SK-N-SH (cell line): ENCODE measurements around the gene FBN1. TPM values are rescaled to one million over a fixed set of nuclear protein-coding genes. Genes with fewer than 3 reads are reported as not detected.
A peak's percentile ranks its signal among the peaks of the same experiment; 100 is the strongest.

Source experiments
- CTCF ChIA-PET: fragments of 300-600, 350-600 bp; formaldehyde crosslinking; extraction: SDS; loops from one replicate; lab custom pipeline; 2021; lab: Yijun Ruan, JAX
- POLR2A ChIA-PET: fragments of 350-600 bp; sonication (Branson Sonifier 250); formaldehyde crosslinking; extraction: SDS; loops from one replicate; lab custom pipeline; 2020; ENCODE audit warnings: antibody characterized with exemption, inconsistent platforms; lab: Yijun Ruan, JAX
- DNase-seq: peaks from one replicate; pipeline ENCODE4 v3.0.0; 2012
- H2AFZ ChIP-seq: fragments of 200-600 bp; sonication (generic); 2 replicates; pipeline ENCODE4 v1.8.1; 2016; ENCODE audit warnings: antibody characterized with exemption, mild to moderate bottlenecking, low read depth
- H3F3A ChIP-seq: fragments of 200-600 bp; sonication (generic); replicated peaks from 2 replicates; pipeline ENCODE3; 2016; ENCODE audit warnings: antibody characterized with exemption, mild to moderate bottlenecking; ENCODE audit not compliant: insufficient read depth
- H3K27ac ChIP-seq, 2 experiments: fragments of 200-500 bp in 1 of 2; fragments of 200-600 bp in 1 of 2; sonication (Bioruptor generic) in 1 of 2; sonication (generic), shearing (Covaris generic) in 1 of 2; 2 replicates each; pipeline versions ENCODE4 v1.5.1 to v1.6.1; 2014 to 2016; ENCODE audit warnings: low read depth in 2 of 2, inconsistent platforms in 1 of 2, low read length in 1 of 2, mild to moderate bottlenecking in 1 of 2, mixed read lengths in 1 of 2
- H3K27me3 ChIP-seq: fragments of 200-600 bp; sonication (generic), shearing (Covaris generic); 2 replicates; pipeline ENCODE4 v1.6.1; 2016; ENCODE audit warnings: mixed run types; ENCODE audit not compliant: insufficient read depth
- H3K36me3 ChIP-seq, 2 experiments: fragments of 200-500 bp in 1 of 2; fragments of 200-600 bp in 1 of 2; sonication (Bioruptor generic) in 1 of 2; sonication (generic) in 1 of 2; replicated peaks in 1 of 2; 2 replicates each; pipeline versions ENCODE3 to v1.5.1; 2014 to 2016; ENCODE audit warnings: low read length in 1 of 2, mild to moderate bottlenecking in 1 of 2; ENCODE audit not compliant: insufficient read depth in 2 of 2, control insufficient read depth in 1 of 2
- H3K4me1 ChIP-seq, 2 experiments: fragments of 200-500 bp in 1 of 2; fragments of 200-600 bp in 1 of 2; sonication (Bioruptor generic) in 1 of 2; sonication (generic), shearing (Covaris generic) in 1 of 2; 2 replicates each; pipeline versions ENCODE4 v1.5.1 to v1.6.1; 2014 to 2016; ENCODE audit warnings: low read depth in 1 of 2, low read length in 1 of 2, mixed run types in 1 of 2; ENCODE audit not compliant: insufficient read depth in 2 of 2, control insufficient read depth in 1 of 2
- H3K4me2 ChIP-seq: fragments of 200-600 bp; sonication (generic), shearing (Covaris generic); 2 replicates; pipeline ENCODE4 v1.6.1; 2017; ENCODE audit warnings: mixed run types
- H3K4me3 ChIP-seq, 2 experiments: fragments of 200-500 bp in 1 of 2; fragments of 200-600 bp in 1 of 2; sonication (Bioruptor generic) in 1 of 2; sonication (generic), shearing (Covaris generic) in 1 of 2; 2 replicates each; pipeline versions ENCODE4 v1.5.1 to v1.8.1; 2014 to 2016; ENCODE audit warnings: low read depth in 2 of 2, inconsistent platforms in 1 of 2, low read length in 1 of 2, mild to moderate bottlenecking in 1 of 2, mixed read lengths in 1 of 2, moderate library complexity in 1 of 2
- H3K79me2 ChIP-seq: fragments of 200-600 bp; sonication (generic); 2 replicates; pipeline ENCODE4 v1.8.1; 2017; ENCODE audit warnings: mild to moderate bottlenecking; ENCODE audit not compliant: insufficient read depth
- H3K9ac ChIP-seq: fragments of 200-600 bp; sonication (generic); 2 replicates; pipeline ENCODE4 v1.6.1; 2017; ENCODE audit warnings: mixed run types
- H3K9me2 ChIP-seq: fragments of 200-600 bp; sonication (generic); 2 replicates; pipeline ENCODE4 v1.6.1; 2017; ENCODE audit warnings: mixed run types
- H3K9me3 ChIP-seq: fragments of 200-600 bp; sonication (generic); 2 replicates; pipeline ENCODE4 v1.6.1; 2017; ENCODE audit warnings: mixed run types, mild to moderate bottlenecking, moderate library complexity
- H4K20me1 ChIP-seq: fragments of 200-600 bp; sonication (generic); 2 replicates; pipeline ENCODE4 v1.6.1; 2017; ENCODE audit warnings: mild to moderate bottlenecking, mixed run types; ENCODE audit not compliant: insufficient read depth
- ELF1 ChIP-seq: IDR thresholded peaks from 2 replicates; pipeline ENCODE4 v1.4.0; 2012
- EZH2phosphoT487 ChIP-seq: fragments of 200-600 bp; sonication (generic); IDR thresholded peaks from 2 replicates; pipeline ENCODE4 v1.6.1; 2017; ENCODE audit warnings: low read depth, mixed run types, mild to moderate bottlenecking, antibody characterized with exemption, moderate library complexity, borderline replicate concordance
- FOSL2 ChIP-seq: IDR thresholded peaks from 2 replicates; pipeline ENCODE4 v1.4.0; 2012; ENCODE audit warnings: low read depth, mild to moderate bottlenecking, moderate library complexity, borderline replicate concordance
- FOXJ3 ChIP-seq: sonication (generic); formaldehyde crosslinking; IDR thresholded peaks from 2 replicates; pipeline ENCODE4 v1.5.1; 2020; ENCODE audit warnings: mild to moderate bottlenecking, missing genetic modification reagents
- FOXM1 ChIP-seq: IDR thresholded peaks from 2 replicates; pipeline ENCODE4 v1.4.0; 2012; ENCODE audit warnings: low read depth, mild to moderate bottlenecking
- GABPA ChIP-seq: IDR thresholded peaks from 2 replicates; pipeline ENCODE4 v1.4.0; 2012; ENCODE audit warnings: low read depth, mild to moderate bottlenecking
- GATA2 ChIP-seq: sonication (generic); formaldehyde crosslinking; IDR thresholded peaks from 2 replicates; pipeline ENCODE4 v1.5.0; 2020; ENCODE audit warnings: mild to moderate bottlenecking, missing genetic modification reagents
- JUND ChIP-seq: IDR thresholded peaks from 2 replicates; pipeline ENCODE4 v1.4.0; 2012
- MAX ChIP-seq: IDR thresholded peaks from 2 replicates; pipeline ENCODE4 v1.4.0; 2012; ENCODE audit warnings: low read depth
- MEF2A ChIP-seq: IDR thresholded peaks from 2 replicates; pipeline ENCODE4 v1.4.0; 2012; ENCODE audit warnings: low read depth, borderline replicate concordance
- MXI1 ChIP-seq: IDR thresholded peaks from 2 replicates; pipeline ENCODE4 v1.6.1; 2012; ENCODE audit warnings: mild to moderate bottlenecking, low read depth, low read length, improper control_type of control experiment
- NFIC ChIP-seq: IDR thresholded peaks from 2 replicates; pipeline ENCODE4 v1.4.0; 2012; ENCODE audit warnings: borderline replicate concordance
- PBX3 ChIP-seq: IDR thresholded peaks from 2 replicates; pipeline ENCODE4; 2012
- POLR2AphosphoS5 ChIP-seq: IDR thresholded peaks from 2 replicates; pipeline ENCODE4 v1.6.1; 2012; ENCODE audit warnings: low read depth, low read length
- RAD21 ChIP-seq: IDR thresholded peaks from 2 replicates; pipeline ENCODE4 v1.6.1; 2012; ENCODE audit warnings: mild to moderate bottlenecking, low read length
- RCOR1 ChIP-seq: fragments of 150-350 bp; IDR thresholded peaks from 2 replicates; pipeline ENCODE4 v1.6.1; 2017; ENCODE audit warnings: antibody characterized with exemption, low read length
- REST ChIP-seq: IDR thresholded peaks from 2 replicates; pipeline ENCODE4 v1.6.1; 2012; ENCODE audit warnings: mild to moderate bottlenecking, low read depth, low read length, moderate library complexity
- RXRA ChIP-seq: IDR thresholded peaks from 2 replicates; pipeline ENCODE4 v1.4.0; 2012; ENCODE audit warnings: low read depth, mild to moderate bottlenecking, borderline replicate concordance
- SIN3A ChIP-seq: IDR thresholded peaks from 2 replicates; pipeline ENCODE4 v1.6.1; 2012; ENCODE audit warnings: low read depth, mild to moderate bottlenecking, low read length, moderate library complexity, borderline replicate concordance
- TEAD4 ChIP-seq: IDR thresholded peaks from 2 replicates; pipeline ENCODE4 v1.4.0; 2012; ENCODE audit warnings: mild to moderate bottlenecking, borderline replicate concordance; ENCODE audit not compliant: insufficient read depth
- YY1 ChIP-seq: IDR thresholded peaks from 2 replicates; pipeline ENCODE4 v1.4.0; 2012; ENCODE audit warnings: low read depth, mild to moderate bottlenecking
- WGBS: methylation state at CpG from one replicate; pipeline ENCODE4 v1.1.6; 2017; ENCODE audit warnings: low lambda C conversion rate; 5-methylcytosine and 5-hydroxymethylcytosine counted together
- polyA plus RNA-seq, 3 experiments: library from polyadenylated mRNA; depleted of rRNA; stranded (reverse); fragments of >200 nt; gene quantifications; 2 replicates each; pipeline ENCODE4 v1.2.3, GENCODE V29; 2012
- TF ChIP-seq, protein P1 (sequence below): fragments of 150-350 bp; IDR thresholded peaks from 2 replicates; pipeline ENCODE4 v1.6.1; 2017; ENCODE audit warnings: antibody characterized with exemption, low read length, low read depth, borderline replicate concordance
- TF ChIP-seq, protein P2 (sequence below): fragments of 150-350 bp; IDR thresholded peaks from 2 replicates; pipeline ENCODE4 v1.6.1; 2016; ENCODE audit warnings: mild to moderate bottlenecking, low read depth, low read length

Gene FBN1
- polyA plus RNA-seq, 1 of the 3 experiments (the other 2 are of a cell fraction): 248 TPM

GRCh38 chr15:48500595-48500994 is 144.9 kb downstream of the FBN1 start:
- Histone ChIP-seq H3K9me3 (no peaks in the 10 kb centered on the region), H3K4me3 (no peak overlapping the region), H3K27me3 (no peaks in the 10 kb centered on the region), H3K27ac (no peak overlapping the region), H2AFZ (no peak overlapping the region), H3K9ac (no peak overlapping the region)
- whole genome bisulfite sequencing: 95% methylated on average over 4 of the region's 4 CpGs
- DNase-seq: no peak
- CTCF ChIA-PET: interaction anchor here (0.8 to 1.9 kb wide), 2 partner anchors 9 to 22 kb away, joined by 3 to 5 read pairs; no protein-coding TSS in a partner anchor
- no peak for TF ChIP-seq YY1
- no peak for TF ChIP-seq MEF2A
- no peak for TF ChIP-seq SIN3A
- TF ChIP-seq TEAD4: no peak
- TF ChIP-seq, protein P1, sequence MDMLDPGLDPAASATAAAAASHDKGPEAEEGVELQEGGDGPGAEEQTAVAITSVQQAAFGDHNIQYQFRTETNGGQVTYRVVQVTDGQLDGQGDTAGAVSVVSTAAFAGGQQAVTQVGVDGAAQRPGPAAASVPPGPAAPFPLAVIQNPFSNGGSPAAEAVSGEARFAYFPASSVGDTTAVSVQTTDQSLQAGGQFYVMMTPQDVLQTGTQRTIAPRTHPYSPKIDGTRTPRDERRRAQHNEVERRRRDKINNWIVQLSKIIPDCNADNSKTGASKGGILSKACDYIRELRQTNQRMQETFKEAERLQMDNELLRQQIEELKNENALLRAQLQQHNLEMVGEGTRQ: no peak
- TF ChIP-seq GABPA: no peak
- no peak for TF ChIP-seq GATA2
- no peak for TF ChIP-seq POLR2AphosphoS5
- no peak for TF ChIP-seq MXI1
- no peak for TF ChIP-seq FOXM1
- no peak for TF ChIP-seq RXRA
- TF ChIP-seq, all 33 proteins: peak for 0
- Histone ChIP-seq H3K9me2 (no peaks in the 10 kb centered on the region), H3K4me2 (no peak overlapping the region), H3K36me3 (peaks cover 85 to 95% of the 10 kb centered on the region in 2 experiments), H3F3A (peaks cover 63% of the 10 kb centered on the region), H3K79me2 (peaks cover 10% of the 10 kb centered on the region), H3K4me1 (peaks cover 0 to 3% of the 10 kb centered on the region in 2 experiments; a peak in 2 of 4 replicates), H4K20me1 (no peaks in the 10 kb centered on the region)
- POLR2A ChIA-PET: interaction anchor here (1.0 kb wide), 1 partner anchor 1854 kb away, joined by 3 read pairs; the partner anchor contains the start of gene GABPB1

DNA sequence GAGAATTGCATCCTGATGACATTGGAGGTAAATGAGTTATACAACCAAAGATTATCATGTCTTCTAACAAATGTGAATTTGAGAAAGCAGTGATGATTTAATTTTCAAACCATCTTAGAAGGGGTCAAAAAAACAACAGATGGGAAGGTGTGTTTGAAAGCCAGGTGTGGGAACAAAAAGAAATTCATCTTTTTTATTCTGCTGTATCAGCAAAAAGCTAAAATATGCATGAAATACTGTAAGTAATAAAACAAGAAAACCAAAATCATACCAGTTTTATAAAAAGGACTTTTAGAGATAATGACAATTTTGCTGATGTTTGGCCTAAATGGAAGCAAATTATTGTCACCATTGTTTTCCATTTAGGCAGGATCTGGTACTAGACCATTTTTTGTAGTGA is 145.5 kb downstream of the FBN1 start:
- ChIA-PET CTCF (interaction anchor here (1.9 kb wide), 1 partner anchor 9 kb away, joined by 5 read pairs; no protein-coding TSS in a partner anchor), POLR2A (interaction anchor here (1.0 kb wide), 1 partner anchor 1855 kb away, joined by 3 read pairs; the partner anchor contains the start of gene GABPB1)
- H3K79me2 ChIP-seq: peaks cover 10% of the 10 kb centered on the region
- no peaks in the 10 kb centered on the region for H3K27me3 ChIP-seq
- no peak overlapping the region for H3K4me3 ChIP-seq
- H3K9me2 ChIP-seq: no peaks in the 10 kb centered on the region
- H3K4me2 ChIP-seq: no peak overlapping the region
- DNase-seq: no peak
- peaks cover 0 to 8% of the 10 kb centered on the region in 2 experiments; a peak in 3 of 4 replicates for H3K4me1 ChIP-seq
- H3K36me3 ChIP-seq: peaks cover 85 to 95% of the 10 kb centered on the region in 2 experiments
- 0 out of 4 replicates have a peak overlapping the region, but pooled peaks of 1 of the 2 experiments have one; percentile 1 for H3K27ac ChIP-seq
- no peaks in the 10 kb centered on the region for H3K9me3 ChIP-seq
- H3K9ac ChIP-seq: no peak overlapping the region
- TF ChIP-seq ELF1 (no peak), JUND (no peak), RAD21 (no peak), MAX (no peak), GATA2 (no peak), FOSL2 (no peak), FOXJ3 (CRISPR knock-in tag) (no peak), PBX3 (no peak), NFIC (no peak), EZH2phosphoT487 (no peak), REST (no peak), RCOR1 (no peak)
- TF ChIP-seq, protein P2, sequence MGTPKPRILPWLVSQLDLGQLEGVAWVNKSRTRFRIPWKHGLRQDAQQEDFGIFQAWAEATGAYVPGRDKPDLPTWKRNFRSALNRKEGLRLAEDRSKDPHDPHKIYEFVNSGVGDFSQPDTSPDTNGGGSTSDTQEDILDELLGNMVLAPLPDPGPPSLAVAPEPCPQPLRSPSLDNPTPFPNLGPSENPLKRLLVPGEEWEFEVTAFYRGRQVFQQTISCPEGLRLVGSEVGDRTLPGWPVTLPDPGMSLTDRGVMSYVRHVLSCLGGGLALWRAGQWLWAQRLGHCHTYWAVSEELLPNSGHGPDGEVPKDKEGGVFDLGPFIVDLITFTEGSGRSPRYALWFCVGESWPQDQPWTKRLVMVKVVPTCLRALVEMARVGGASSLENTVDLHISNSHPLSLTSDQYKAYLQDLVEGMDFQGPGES: no peak
- H4K20me1 ChIP-seq: no peaks in the 10 kb centered on the region
- no peak overlapping the region for H2AFZ ChIP-seq
- peaks cover 69% of the 10 kb centered on the region for H3F3A ChIP-seq
